SW 1271 (cell line): Measurements from ENCODE around the gene DAZL.

Source experiments
- DNase-seq, 2 experiments: peaks; one replicate each; lab custom pipeline; 2025; lab: John Stamatoyannopoulos, UW

The DAZL gene

DNA sequence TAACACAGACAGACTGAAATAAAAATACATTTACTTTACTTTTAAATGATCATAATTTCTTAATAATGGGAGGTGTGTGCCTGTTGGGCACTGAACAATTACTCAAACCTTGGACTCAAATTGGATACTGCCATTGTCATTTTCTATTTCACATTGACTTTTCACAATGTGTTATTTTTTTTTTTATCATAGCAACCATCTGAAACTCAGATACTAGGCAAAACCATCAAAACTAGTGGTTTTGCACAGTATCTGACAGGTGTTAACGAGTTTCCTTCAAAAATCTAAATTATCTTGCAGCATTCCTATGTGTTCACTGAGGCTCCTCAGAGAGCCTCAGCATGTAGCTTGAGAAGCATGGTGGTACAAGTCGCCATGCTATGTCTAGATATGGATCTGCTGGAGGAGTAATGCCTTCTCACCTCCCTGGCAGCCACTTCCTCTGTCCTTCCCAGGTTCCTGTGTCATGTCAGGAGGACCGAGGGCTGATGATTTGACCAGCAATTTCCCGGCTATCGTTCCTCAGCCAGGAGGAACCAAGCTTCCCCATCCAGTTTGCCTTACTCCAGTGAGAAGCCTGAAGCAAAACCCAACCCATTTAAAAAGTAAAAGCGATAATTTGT lies 61.9 kb downstream of the DAZL start:
- no peak for DNase-seq

- DNase-seq = no peak
These were observed 66.7 kb downstream of the DAZL start for GRCh38 chr3:16538507-16538906.

DNA sequence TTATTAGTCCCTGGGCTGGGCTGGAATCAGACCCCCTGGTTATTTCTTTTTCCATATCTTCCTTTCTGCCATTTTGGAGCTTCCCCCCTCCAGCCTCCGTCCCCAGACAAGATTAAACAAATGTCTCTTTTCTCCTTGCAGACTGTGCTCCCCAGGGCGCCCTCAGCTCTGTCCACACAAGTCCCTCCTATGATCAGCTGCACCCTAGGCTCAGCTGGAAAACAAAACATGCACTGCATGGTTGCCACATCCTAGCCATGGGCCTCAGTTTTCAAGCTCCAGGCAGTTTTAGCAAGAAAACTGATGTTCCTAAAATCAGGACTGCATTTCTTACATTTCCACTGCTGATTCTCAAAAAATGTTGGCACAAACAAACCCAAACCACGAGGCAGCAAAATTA lies 68.2 kb downstream of the DAZL start:
- no peak for DNase-seq
